MM.1S (cell line): Measurements from ENCODE around the gene CILP.

ENCODE experiments used
- EZH2 ChIP-seq: fragments of 300-600 bp; sonication (generic); optimal IDR thresholded peaks from 2 replicates; pipeline ENCODE3; 2017; ENCODE audit warnings: low read depth, mild to moderate bottlenecking, antibody characterized with exemption, low read length, mixed read lengths
- TF ChIP-seq, protein P1 (sequence below): fragments of 300-600 bp; sonication (generic); IDR thresholded peaks from 2 replicates; pipeline ENCODE4 v1.5.1; 2016; ENCODE audit warnings: antibody characterized with exemption, low read length, mixed read lengths

DNA sequence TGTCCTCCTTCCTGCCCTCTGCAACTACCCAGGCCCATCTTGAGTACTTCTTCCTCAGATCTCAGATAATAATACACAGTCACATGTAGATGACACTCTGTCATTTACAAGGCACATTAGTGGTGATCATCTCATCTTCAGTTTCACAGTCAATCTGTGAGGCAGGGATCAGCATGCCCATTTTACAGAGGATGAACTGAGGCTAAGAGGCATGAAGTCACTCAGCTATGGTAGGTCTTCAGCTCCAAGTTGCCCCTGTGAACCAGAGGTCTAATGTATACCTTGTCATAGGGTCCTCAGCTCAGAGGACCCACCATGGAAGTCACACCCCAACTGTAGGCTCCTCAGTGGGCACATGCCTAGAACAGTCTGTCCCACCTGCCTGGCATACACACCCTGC, 4.2 kb upstream of the CILP start:
- TF ChIP-seq, protein P1, sequence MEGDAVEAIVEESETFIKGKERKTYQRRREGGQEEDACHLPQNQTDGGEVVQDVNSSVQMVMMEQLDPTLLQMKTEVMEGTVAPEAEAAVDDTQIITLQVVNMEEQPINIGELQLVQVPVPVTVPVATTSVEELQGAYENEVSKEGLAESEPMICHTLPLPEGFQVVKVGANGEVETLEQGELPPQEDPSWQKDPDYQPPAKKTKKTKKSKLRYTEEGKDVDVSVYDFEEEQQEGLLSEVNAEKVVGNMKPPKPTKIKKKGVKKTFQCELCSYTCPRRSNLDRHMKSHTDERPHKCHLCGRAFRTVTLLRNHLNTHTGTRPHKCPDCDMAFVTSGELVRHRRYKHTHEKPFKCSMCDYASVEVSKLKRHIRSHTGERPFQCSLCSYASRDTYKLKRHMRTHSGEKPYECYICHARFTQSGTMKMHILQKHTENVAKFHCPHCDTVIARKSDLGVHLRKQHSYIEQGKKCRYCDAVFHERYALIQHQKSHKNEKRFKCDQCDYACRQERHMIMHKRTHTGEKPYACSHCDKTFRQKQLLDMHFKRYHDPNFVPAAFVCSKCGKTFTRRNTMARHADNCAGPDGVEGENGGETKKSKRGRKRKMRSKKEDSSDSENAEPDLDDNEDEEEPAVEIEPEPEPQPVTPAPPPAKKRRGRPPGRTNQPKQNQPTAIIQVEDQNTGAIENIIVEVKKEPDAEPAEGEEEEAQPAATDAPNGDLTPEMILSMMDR, result no peak
- TF ChIP-seq EZH2, result no peak
